ENCODE measurements around the gene C10orf143. TPM values are rescaled to one million over a fixed set of nuclear protein-coding genes. Genes with fewer than 3 reads are reported as not detected.

Gene C10orf143
- total RNA-seq, 4 donors from 2014 or later = 0.44 to 4.0 (median 0.70) TPM

- TF ChIP-seq CTCF (IDR thresholded peaks at IDR 0.05) (no peak), POLR2A (IDR thresholded peaks at IDR 0.05) (no peak)
- intact Hi-C loops (cut with DNase I) = no loop called here
- no peaks in the 10 kb centered on the region for H3K36me3 ChIP-seq
- peaks cover 0 to 27% (median 0%) of the 10 kb centered on the region in 4 donors for H3K27me3 ChIP-seq
- 80 to 88% methylated on average over 10 to 11 of the region's 13 CpGs for WGBS, 2 donors
- no peaks in the 10 kb centered on the region for H3K9me3 ChIP-seq
- H3K4me3 ChIP-seq = no peak overlapping the region
- H3K4me1 ChIP-seq = peaks cover 0 to 4% (median 0%) of the 10 kb centered on the region in 3 donors
- DNase-seq = no peak
- H3K27ac ChIP-seq = no peak overlapping the region
Measured at GRCh38 chr10:130017631-130018022, 93.0 kb downstream of the C10orf143 start.

- peaks cover 0 to 4% (median 0%) of the 10 kb centered on the region in 3 donors for H3K4me1 ChIP-seq
- no peak for DNase-seq
- H3K36me3 ChIP-seq = no peaks in the 10 kb centered on the region
- WGBS, 2 donors = 76 to 83% methylated on average over 15 of the region's 19 CpGs
- no peaks in the 10 kb centered on the region for H3K9me3 ChIP-seq
- TF ChIP-seq CTCF (IDR thresholded peaks at IDR 0.05) = no peak
- no peak for TF ChIP-seq POLR2A (IDR thresholded peaks at IDR 0.05)
- H3K27me3 ChIP-seq = peaks cover 0 to 30% (median 0%) of the 10 kb centered on the region in 4 donors
- H3K27ac ChIP-seq = no peak overlapping the region
- intact Hi-C loops (cut with DNase I) = no loop called here
- H3K4me3 ChIP-seq = no peak overlapping the region
Measured at GRCh38 chr10:130016993-130017630, 93.5 kb downstream of the C10orf143 start.

GRCh38 chr10:130016095-130016494 is 94.5 kb downstream of the C10orf143 start:
- intact Hi-C loops (cut with DNase I) = no loop called here
- Histone ChIP-seq H3K4me1 (peaks cover 0 to 4% (median 0%) of the 10 kb centered on the region in 3 donors), H3K27ac (no peak overlapping the region), H3K36me3 (no peaks in the 10 kb centered on the region), H3K4me3 (no peak overlapping the region), H3K27me3 (peaks cover 0 to 40% (median 0%) of the 10 kb centered on the region in 4 donors), H3K9me3 (no peaks in the 10 kb centered on the region)
- 74 to 88% methylated on average over 3 of the region's 3 CpGs for WGBS, 2 donors
- DNase-seq = no peak
- TF ChIP-seq POLR2A (IDR thresholded peaks at IDR 0.05) (no peak), CTCF (IDR thresholded peaks at IDR 0.05) (no peak)

GRCh38 chr10:130015075-130015695 is 95.4 kb downstream of the C10orf143 start:
- H3K36me3 ChIP-seq = no peaks in the 10 kb centered on the region
- H3K4me3 ChIP-seq = no peak overlapping the region
- no peak for DNase-seq
- TF ChIP-seq POLR2A (IDR thresholded peaks at IDR 0.05) = no peak
- no peak for TF ChIP-seq CTCF (IDR thresholded peaks at IDR 0.05)
- H3K27me3 ChIP-seq = peaks cover 0 to 42% (median 0%) of the 10 kb centered on the region in 4 donors
- intact Hi-C loops (cut with DNase I) = no loop called here
- no peaks in the 10 kb centered on the region for H3K9me3 ChIP-seq
- 76 to 84% methylated on average over 8 to 15 of the region's 22 CpGs for WGBS, 2 donors
- H3K4me1 ChIP-seq = no peaks in the 10 kb centered on the region
- H3K27ac ChIP-seq = no peak overlapping the region

GRCh38 chr10:130014263-130015074 is 96.2 kb downstream of the C10orf143 start:
- Histone ChIP-seq H3K9me3 (no peaks in the 10 kb centered on the region), H3K36me3 (no peaks in the 10 kb centered on the region), H3K27me3 (peaks cover 0 to 42% (median 0%) of the 10 kb centered on the region in 4 donors), H3K27ac (no peak overlapping the region), H3K4me3 (no peak overlapping the region), H3K4me1 (no peaks in the 10 kb centered on the region)
- 80 to 86% methylated on average over 16 to 23 of the region's 35 CpGs for WGBS, 2 donors
- TF ChIP-seq POLR2A (IDR thresholded peaks at IDR 0.05) (no peak), CTCF (IDR thresholded peaks at IDR 0.05) (no peak)
- no peak for DNase-seq
- intact Hi-C loops (cut with DNase I) = no loop called here

All from esophagus squamous epithelium (tissue), 5 donors.